HepG2 (cell line): ENCODE results near the gene RFX7. TPM values are rescaled to one million over a fixed set of nuclear protein-coding genes. Genes with fewer than 3 reads are reported as not detected.
A peak's percentile ranks its signal among the peaks of the same experiment; 100 is the strongest.

ENCODE experiments used
- ATAC-seq: fragments of 200-7000 bp; cut with Tn5 transposase; 3 replicates; pipeline ENCODE4 v1.9.1; 2020; ENCODE audit warnings: mild to moderate bottlenecking, moderate library complexity
- BruUV-seq: library from RNA; stranded (reverse); fragments of 400-500 nt; replicated peaks from 2 replicates; lab custom pipeline; 2021; lab: Mats Ljungman, UMichigan
- CTCF ChIA-PET: fragments of 300-600 bp; formaldehyde crosslinking; extraction: SDS; loops from one replicate; lab custom pipeline; 2021; ENCODE audit warnings: low total read pairs, inconsistent platforms, low intra/inter-chr PET ratio; lab: Yijun Ruan, JAX
- POLR2A ChIA-PET: fragments of 350-600 bp; sonication (Branson Sonifier 250); formaldehyde crosslinking; loops from one replicate; lab custom pipeline; 2020; ENCODE audit warnings: antibody characterized with exemption, inconsistent platforms; lab: Yijun Ruan, JAX
- DNase-seq: peaks from one replicate; pipeline ENCODE4 v3.0.0-alpha.2; 2015; ENCODE audit warnings: low spot score
- FAIRE-seq: peaks from 3 replicates; lab custom pipeline; 2011; peaks lifted over from hg19 to GRCh38; lab: Jason Lieb, UNC
- H2AFZ ChIP-seq: one replicate; pipeline ENCODE4 v1.6.1; 2011; ENCODE audit warnings: low read length, inconsistent platforms
- H3K27ac ChIP-seq: fragments of 300-600 bp; 3 replicates; pipeline ENCODE4 v1.8.0; 2011; ENCODE audit warnings: mixed run types, mild to moderate bottlenecking, mixed read lengths, low read length, inconsistent platforms; ENCODE audit not compliant: insufficient read depth; ENCODE audit errors: extremely low read length
- H3K27me3 ChIP-seq, 2 experiments: fragments of 200-600 bp in 1 of 2; 2 replicates in 1 of 2; 3 replicates in 1 of 2; pipeline versions ENCODE4 v1.6.0 to v1.8.0; 2011; ENCODE audit warnings: low read length in 2 of 2, mild to moderate bottlenecking in 2 of 2, moderate library complexity in 2 of 2, inconsistent platforms in 1 of 2; ENCODE audit not compliant: insufficient read depth in 2 of 2, control insufficient read depth in 1 of 2
- H3K36me3 ChIP-seq, 2 experiments: fragments of 200-600 bp in 1 of 2; replicated peaks in 1 of 2; 2 replicates in 1 of 2; 3 replicates in 1 of 2; pipeline versions ENCODE4 v1.5.1 to v1.8.0; 2011; ENCODE audit warnings: low read length in 2 of 2, inconsistent platforms in 1 of 2; ENCODE audit not compliant: insufficient read depth in 2 of 2, control insufficient read depth in 1 of 2
- H3K4me1 ChIP-seq: 2 replicates; pipeline ENCODE4 v1.5.1; 2012; ENCODE audit warnings: low read length, inconsistent platforms; ENCODE audit not compliant: insufficient read depth
- H3K4me2 ChIP-seq: 2 replicates; pipeline ENCODE4 v1.6.0; 2011; ENCODE audit warnings: low read depth, low read length, inconsistent platforms
- H3K4me3 ChIP-seq, 3 experiments: fragments of 200-600 bp in 1 of 3; sonication (generic), shearing (Covaris generic) in 1 of 3; replicated peaks in 1 of 3; 2 replicates each; pipeline ENCODE4 v1.5.1; 2011 to 2016; ENCODE audit warnings: low read length in 3 of 3, inconsistent platforms in 2 of 3, low read depth in 2 of 3, mild to moderate bottlenecking in 2 of 3, control low read depth in 1 of 3, mixed read lengths in 1 of 3; ENCODE audit not compliant: insufficient read depth in 1 of 3
- H3K79me2 ChIP-seq: one replicate; pipeline ENCODE4 v1.6.1; 2011; ENCODE audit warnings: low read length, inconsistent platforms; ENCODE audit not compliant: insufficient read depth
- H3K9ac ChIP-seq: 2 replicates; pipeline ENCODE4 v1.6.0; 2011; ENCODE audit warnings: mild to moderate bottlenecking, low read depth, low read length, inconsistent platforms; ENCODE audit not compliant: insufficient read depth
- H3K9me3 ChIP-seq: 2 replicates; pipeline ENCODE4 v1.5.1; 2012; ENCODE audit warnings: mild to moderate bottlenecking, low read length
- H4K20me1 ChIP-seq: 2 replicates; pipeline ENCODE4 v1.6.0; 2011; ENCODE audit warnings: inconsistent platforms, mild to moderate bottlenecking, low read length, moderate library complexity; ENCODE audit not compliant: insufficient read depth
- ADNP ChIP-seq: sonication (generic); formaldehyde crosslinking; IDR thresholded peaks from 2 replicates; pipeline ENCODE4 v1.4.0; 2020; ENCODE audit warnings: missing genetic modification reagents
- CENPX ChIP-seq: sonication (generic); formaldehyde crosslinking; IDR thresholded peaks from 2 replicates; pipeline ENCODE4 v1.9.0; 2021; ENCODE audit warnings: mild to moderate bottlenecking, missing genetic modification reagents, moderate library complexity
- HNRNPK ChIP-seq: fragments of 200-400 bp; formaldehyde crosslinking; IDR thresholded peaks from 2 replicates; pipeline ENCODE4 v1.6.1; 2018; ENCODE audit warnings: low read length, low read depth, moderate library complexity, mild to moderate bottlenecking; ENCODE audit not compliant: poor library complexity, severe bottlenecking
- HNRNPUL1 ChIP-seq: fragments of 200-400 bp; formaldehyde crosslinking; IDR thresholded peaks from 2 replicates; pipeline ENCODE4 v1.6.1; 2017; ENCODE audit warnings: low read depth, mild to moderate bottlenecking, low read length, moderate library complexity
- WGBS: methylation state at CpG from one replicate; pipeline ENCODE4 v1.1.6; 2017; ENCODE audit warnings: low lambda C conversion rate; 5-methylcytosine and 5-hydroxymethylcytosine counted together
- in situ Hi-C: cut with HindIII; loops from 2 replicates; pipeline ENCODE4 v1.10.0; 2017; ENCODE audit warnings: low pct_unique_long_range_greater_than_20kb; ENCODE audit not compliant: extremely low pct_ligation_motif_present
- intact Hi-C: fragments of 100-400 bp; cut with micrococcal nuclease; formaldehyde crosslinking; loops from one replicate; pipeline ENCODE4 v1.10.0; 2022; ENCODE audit not compliant: unreplicated experiment
- polyA plus RNA-seq, 8 experiments: library from polyadenylated mRNA; depleted of rRNA in 3 of 8; stranded (reverse) in 7 of 8; unstranded in 1 of 8; fragments of >200 nt; fragmentation: Illumina TruSeq in 4 of 8; extraction: Trizol in 4 of 8; gene quantifications; 2 replicates each; pipeline versions ENCODE4 v1.2.1 to v1.2.3, GENCODE V29; 2011 to 2016; ENCODE audit warnings: low read depth in 4 of 8, missing spikeins in 1 of 8, mixed read lengths in 1 of 8; ENCODE audit not compliant: insufficient read depth in 1 of 8
- total RNA-seq, 5 experiments: library from RNA; depleted of rRNA; stranded (reverse); fragments of >200 nt; fragmentation: Illumina TruSeq; extraction: Trizol; gene quantifications; 2 replicates each; pipeline ENCODE4 v1.2.3, GENCODE V29; 2016; ENCODE audit warnings: low read depth in 1 of 5
- TF ChIP-seq, protein P1 (sequence below): sonication (generic); formaldehyde crosslinking; IDR thresholded peaks from 2 replicates; pipeline ENCODE4 v1.4.0; 2020; ENCODE audit warnings: mild to moderate bottlenecking, missing genetic modification reagents
- TF ChIP-seq, protein P2 (sequence below): fragments of 450-650 bp; IDR thresholded peaks from 2 replicates; pipeline ENCODE4 v1.6.1; 2016

Gene RFX7
- total and polyA plus RNA-seq, 2 of the 13 experiments (the other 11 are each of a cell fraction or from before 2014, with no cell fraction given), result 8.5 to 10.4 TPM

DNA sequence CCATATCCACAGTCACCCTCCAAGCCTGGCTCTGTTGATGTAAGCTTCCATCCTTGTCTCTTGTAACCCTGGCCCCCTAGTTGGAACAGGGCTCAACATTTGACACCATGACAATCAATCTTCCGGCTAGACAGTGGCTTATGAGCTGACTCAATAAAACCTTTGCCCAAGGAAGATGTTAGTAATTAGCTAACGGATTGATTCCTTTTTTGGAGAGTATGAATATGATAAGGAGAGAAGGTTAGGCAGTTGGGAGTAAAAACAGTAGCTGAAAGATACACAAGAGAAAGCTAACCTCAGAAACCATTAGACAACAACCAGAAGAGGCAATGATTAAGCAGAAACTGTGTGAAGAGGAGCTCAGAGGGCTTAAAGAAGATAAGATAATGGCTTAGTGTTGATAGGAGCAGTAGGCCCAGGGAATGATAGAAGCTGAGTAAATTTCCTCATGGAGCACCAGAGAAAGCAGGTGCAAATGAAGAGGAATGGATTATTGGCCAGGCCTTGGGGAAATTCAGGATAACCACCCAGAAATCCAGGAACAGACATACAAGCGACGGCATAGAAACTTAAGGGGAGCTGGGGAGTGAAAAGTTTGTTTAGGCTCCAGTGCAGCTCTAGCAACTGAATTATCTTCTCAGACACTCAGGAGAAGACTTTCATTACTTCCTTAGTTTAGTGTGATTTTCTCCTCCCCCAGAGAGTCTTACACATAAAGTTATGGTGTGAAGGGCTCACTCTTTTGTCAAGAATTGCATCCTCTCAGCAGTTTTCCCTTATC, 7.8 kb upstream of the RFX7 start:
- H3K36me3 ChIP-seq, result no peaks in the 10 kb centered on the region
- CTCF ChIA-PET, result no interaction called here
- H3K79me2 ChIP-seq, result no peaks in the 10 kb centered on the region
- H3K4me1 ChIP-seq, result peaks cover 7% of the 10 kb centered on the region; the same call in 1 of the 2 replicates
- BruUV-seq, result no TSS peak
- 50% methylated on average over 4 of the region's 4 CpGs for WGBS
- peaks cover 0 to 4% of the 10 kb centered on the region in 2 experiments; a peak in 1 of 5 replicates for H3K27me3 ChIP-seq
- no peak overlapping the region for H2AFZ ChIP-seq
- no peak overlapping the region for H3K4me2 ChIP-seq
- no peaks in the 10 kb centered on the region for H4K20me1 ChIP-seq
- FAIRE-seq, result no peak
- no peak for DNase-seq
- no peak overlapping the region for H3K4me3 ChIP-seq
- POLR2A ChIA-PET, result no interaction called here
- no peak overlapping the region for H3K27ac ChIP-seq
- intact Hi-C loops, result no loop called here
- H3K9me3 ChIP-seq, result no peaks in the 10 kb centered on the region
- no peak for ATAC-seq
- in situ Hi-C loops, result no loop called here
- no peak overlapping the region for H3K9ac ChIP-seq
- TF ChIP-seq HNRNPUL1, result no peak
- TF ChIP-seq, protein P1, sequence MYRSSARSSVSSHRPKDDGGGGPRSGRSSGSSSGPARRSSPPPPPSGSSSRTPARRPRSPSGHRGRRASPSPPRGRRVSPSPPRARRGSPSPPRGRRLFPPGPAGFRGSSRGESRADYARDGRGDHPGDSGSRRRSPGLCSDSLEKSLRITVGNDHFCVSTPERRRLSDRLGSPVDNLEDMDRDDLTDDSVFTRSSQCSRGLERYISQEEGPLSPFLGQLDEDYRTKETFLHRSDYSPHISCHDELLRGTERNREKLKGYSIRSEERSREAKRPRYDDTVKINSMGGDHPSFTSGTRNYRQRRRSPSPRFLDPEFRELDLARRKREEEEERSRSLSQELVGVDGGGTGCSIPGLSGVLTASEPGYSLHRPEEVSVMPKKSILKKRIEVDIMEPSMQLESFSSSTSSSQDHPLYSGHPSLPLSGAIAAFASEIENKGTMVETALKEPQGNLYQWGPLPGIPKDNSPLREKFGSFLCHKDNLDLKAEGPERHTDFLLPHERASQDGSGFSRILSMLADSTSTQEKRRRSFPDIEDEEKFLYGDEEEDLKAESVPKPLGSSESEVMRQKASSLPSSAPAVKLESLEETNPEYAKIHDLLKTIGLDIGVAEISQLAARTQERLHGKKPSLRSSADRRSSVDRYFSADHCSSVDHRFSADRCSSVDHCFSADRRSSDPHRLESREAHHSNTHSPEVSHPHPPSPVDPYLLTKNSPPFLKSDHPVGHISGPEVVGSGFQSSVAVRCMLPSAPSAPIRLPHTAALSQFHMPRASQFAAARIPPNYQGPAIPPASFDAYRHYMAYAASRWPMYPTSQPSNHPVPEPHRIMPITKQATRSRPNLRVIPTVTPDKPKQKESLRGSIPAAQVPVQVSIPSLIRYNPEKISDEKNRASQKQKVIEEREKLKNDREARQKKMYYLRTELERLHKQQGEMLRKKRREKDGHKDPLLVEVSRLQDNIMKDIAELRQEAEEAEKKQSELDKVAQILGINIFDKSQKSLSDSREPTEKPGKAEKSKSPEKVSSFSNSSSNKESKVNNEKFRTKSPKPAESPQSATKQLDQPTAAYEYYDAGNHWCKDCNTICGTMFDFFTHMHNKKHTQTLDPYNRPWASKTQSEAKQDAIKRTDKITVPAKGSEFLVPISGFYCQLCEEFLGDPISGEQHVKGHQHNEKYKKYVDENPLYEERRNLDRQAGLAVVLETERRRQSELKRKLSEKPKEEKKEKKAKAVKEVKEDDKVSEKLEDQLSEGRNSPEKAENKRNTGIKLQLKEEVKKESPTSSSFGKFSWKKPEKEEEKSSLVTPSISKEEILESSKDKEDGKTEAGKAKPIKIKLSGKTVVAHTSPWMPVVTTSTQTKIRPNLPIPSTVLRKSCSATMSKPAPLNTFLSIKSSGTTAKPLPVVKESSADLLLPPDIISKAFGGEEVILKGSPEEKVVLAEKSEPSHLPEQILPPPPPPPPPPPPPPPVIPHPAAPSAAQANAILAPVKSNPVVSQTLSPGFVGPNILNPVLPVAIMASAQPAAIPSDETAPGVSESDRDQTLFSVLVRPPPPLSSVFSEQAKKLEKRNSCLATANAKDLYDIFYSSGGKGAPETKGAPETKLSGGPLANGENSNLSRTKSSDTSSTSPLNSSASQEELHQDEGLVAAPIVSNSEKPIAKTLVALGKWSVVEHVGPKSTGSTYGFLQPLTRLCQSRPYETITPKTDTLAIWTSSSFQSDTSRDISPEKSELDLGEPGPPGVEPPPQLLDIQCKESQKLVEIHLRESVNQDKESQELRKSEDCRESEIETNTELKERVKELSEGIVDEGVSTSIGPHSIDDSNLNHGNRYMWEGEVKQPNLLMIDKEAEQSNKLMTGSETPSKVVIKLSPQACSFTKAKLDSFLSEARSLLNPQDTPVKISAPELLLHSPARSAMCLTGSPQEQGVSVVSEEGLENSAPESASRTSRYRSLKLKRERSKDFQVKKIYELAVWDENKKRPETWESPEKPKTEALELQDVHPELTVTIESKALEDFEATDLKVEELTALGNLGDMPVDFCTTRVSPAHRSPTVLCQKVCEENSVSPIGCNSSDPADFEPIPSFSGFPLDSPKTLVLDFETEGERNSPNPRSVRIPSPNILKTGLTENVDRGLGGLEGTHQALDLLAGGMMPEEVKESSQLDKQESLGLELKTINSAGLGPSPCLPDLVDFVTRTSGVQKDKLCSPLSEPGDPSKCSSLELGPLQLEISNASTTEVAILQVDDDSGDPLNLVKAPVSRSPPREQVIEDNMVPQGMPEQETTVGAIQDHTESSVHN (CRISPR knock-in tag), result no peak
- no peak for TF ChIP-seq ADNP (CRISPR knock-in tag)
- no peak for TF ChIP-seq CENPX
- TF ChIP-seq, protein P2, sequence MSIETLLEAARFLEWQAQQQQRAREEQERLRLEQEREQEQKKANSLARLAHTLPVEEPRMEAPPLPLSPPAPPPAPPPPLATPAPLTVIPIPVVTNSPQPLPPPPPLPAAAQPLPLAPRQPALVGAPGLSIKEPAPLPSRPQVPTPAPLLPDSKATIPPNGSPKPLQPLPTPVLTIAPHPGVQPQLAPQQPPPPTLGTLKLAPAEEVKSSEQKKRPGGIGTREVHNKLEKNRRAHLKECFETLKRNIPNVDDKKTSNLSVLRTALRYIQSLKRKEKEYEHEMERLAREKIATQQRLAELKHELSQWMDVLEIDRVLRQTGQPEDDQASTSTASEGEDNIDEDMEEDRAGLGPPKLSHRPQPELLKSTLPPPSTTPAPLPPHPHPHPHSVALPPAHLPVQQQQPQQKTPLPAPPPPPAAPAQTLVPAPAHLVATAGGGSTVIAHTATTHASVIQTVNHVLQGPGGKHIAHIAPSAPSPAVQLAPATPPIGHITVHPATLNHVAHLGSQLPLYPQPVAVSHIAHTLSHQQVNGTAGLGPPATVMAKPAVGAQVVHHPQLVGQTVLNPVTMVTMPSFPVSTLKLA, result peak; percentile 40; the same call in 1 of the 2 replicates
- no peak for TF ChIP-seq HNRNPK
